GM21447 (cell line): Measurements from ENCODE around the gene UBXN7.
"Not testable (repeated sequence)": the region's sequence is repeated elsewhere in the genome, so short reads cannot be mapped to it uniquely, and the experiment has no call there.

Experiments used
- ATAC-seq: cut with Tn5 transposase; IDR thresholded peaks from one replicate; pipeline ENCODE4 v1.9.1; 2021; ENCODE audit not compliant: unreplicated experiment

The UBXN7 gene, protein sequence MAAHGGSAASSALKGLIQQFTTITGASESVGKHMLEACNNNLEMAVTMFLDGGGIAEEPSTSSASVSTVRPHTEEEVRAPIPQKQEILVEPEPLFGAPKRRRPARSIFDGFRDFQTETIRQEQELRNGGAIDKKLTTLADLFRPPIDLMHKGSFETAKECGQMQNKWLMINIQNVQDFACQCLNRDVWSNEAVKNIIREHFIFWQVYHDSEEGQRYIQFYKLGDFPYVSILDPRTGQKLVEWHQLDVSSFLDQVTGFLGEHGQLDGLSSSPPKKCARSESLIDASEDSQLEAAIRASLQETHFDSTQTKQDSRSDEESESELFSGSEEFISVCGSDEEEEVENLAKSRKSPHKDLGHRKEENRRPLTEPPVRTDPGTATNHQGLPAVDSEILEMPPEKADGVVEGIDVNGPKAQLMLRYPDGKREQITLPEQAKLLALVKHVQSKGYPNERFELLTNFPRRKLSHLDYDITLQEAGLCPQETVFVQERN

DNA sequence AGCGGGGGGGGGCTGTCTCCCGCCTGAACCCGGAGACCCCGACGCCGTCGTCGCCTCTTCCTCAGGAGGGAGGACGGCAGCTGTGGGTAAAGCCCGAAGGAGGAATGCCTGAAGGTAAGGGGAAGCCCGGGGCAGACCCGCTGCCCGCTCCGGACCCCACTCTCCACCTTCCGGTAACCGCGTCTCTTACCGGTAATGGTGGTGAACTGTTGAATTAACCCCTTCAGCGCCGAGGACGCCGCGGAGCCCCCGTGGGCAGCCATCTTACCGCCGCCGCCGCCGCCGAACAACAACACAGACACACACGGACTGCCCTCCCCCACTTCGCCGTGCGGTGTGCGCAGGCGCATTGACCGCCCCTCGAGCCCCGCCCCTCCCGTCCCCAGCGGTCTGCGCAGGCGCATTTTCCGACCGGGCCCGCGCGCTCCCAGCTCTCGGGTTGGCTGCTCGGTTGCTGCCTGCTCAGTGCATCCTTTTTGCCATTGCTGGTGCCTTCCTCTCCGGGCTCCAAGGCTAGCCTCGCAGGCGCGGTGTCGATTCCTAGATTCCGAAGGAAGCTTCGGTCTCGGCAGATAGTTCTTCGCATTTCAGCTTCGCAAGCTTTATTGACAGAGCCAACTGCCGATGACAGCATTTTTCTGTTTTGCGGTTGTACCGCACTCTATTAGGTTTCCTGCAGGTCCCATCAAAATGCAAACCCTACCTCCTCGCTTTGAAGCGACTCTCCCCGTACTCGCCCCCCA, at the start of gene UBXN7:
Gene UBXN7 (minus strand): TSS at position 291 of the 743 bp plus-strand sequence. CDS start 28 bp downstream, at position 263.
- peak; percentile 80 for ATAC-seq

- ATAC-seq = no peak
These were observed 45.5 kb upstream of the UBXN7 start for GRCh38 chr3:196477678-196478077.

DNA sequence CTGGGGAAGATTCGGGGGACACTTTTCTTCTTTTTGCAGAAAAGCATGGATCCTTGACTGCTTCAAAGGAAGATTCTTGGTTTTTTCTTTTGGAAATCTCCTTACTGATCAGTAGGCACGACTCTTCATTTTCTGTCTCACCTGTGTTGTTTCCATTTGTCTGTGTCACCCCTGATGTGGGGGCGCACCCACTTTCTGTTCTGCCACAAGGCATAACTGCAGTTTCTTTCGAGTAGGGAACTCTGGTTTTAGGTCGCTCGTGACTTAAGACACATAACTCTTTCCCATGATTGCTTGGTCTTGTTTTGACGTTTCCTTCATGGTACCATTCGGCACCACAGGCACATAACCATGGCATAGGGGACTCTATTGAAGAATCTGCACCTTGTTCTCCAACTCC, 40.1 kb upstream of the UBXN7 start:
- no peak for ATAC-seq

- no peak for ATAC-seq
These were observed 39.3 kb upstream of the UBXN7 start for GRCh38 chr3:196471551-196471950.

- not testable (repeated sequence) for ATAC-seq
These were observed 38.0 kb upstream of the UBXN7 start for GRCh38 chr3:196470182-196470581.

- no peak for ATAC-seq
These were observed 31.6 kb upstream of the UBXN7 start for GRCh38 chr3:196463804-196464203.

GRCh38 chr3:196463478-196463756, 31.2 kb upstream of the UBXN7 start:
- ATAC-seq = no peak

DNA sequence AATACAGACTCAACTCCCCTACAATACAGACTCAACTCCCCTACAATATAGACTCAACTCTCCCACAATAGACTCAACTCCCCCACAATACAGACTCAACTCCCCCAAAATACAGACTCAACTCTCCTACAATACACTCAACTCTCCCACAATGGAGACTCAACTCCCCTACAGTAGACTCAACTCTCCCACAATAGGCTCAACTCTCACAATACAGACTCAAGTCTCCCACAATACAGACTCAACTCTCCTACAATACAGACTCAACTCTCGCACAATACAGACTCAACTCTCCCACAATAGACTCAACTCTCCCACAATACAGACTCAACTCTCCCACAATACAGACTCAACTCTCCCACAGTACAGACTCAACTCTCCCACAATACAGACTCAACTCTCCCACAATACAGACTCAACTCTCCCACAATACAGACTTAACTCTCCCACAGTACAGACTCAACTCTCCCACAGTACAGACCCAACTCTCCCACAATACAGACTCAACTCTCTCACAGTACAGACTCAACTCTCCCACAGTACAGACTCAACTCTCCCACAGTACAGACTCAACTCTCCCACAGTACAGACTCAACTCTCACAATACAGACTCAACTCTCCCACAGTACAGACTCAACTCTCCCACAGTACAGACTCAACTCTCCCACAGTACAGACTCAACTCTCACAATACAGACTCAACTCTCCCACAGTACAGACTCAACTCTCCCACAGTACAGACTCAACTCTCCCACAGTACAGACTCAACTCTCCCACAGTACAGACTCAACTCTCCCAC, 30.7 kb upstream of the UBXN7 start:
- ATAC-seq = not testable (repeated sequence)

DNA sequence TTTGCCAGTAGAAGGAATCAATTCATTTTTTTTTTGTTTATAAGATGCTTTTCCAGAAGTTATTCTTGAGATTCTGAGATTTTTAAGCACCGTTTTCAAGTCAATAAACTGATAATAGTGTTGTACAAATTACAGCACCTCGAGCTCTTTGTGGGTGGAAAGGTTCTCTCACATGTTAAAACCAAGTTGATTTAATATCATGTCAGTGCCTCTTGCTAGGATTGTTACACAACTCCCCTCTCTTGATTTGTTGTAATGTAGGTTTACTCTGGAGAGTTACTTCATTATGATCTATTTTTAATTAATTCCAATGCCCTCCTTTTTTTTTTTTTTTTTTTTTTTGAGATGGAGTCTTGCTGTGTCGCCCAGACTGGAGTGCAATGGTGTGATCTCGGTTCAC, 25.8 kb upstream of the UBXN7 start:
- ATAC-seq = no peak

GRCh38 chr3:196457470-196457869, 25.2 kb upstream of the UBXN7 start:
- not testable (repeated sequence) for ATAC-seq

- no peak for ATAC-seq
These were observed 22.7 kb upstream of the UBXN7 start for GRCh38 chr3:196454935-196455334.

DNA sequence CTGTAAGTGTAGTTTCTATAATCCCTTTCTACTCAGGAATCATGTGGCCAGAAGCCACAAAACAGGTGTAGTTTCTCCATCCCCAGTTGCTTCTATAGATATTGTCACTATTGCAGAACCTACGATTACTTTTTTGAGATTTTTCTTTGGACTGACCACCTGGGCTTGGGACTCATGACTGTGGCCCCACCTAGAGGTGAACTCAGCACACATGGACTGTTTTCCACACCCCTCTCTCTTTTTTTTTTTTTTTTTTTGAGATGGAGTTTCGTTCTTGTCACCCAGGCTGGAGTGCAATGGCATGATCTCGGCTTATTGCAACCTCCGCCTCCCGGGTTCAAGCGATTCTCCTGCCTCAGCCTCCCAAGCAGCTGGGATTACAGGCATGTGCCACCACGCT, 13.2 kb upstream of the UBXN7 start:
- not testable (repeated sequence) for ATAC-seq

GRCh38 chr3:196444500-196444894, 12.3 kb upstream of the UBXN7 start:
- no peak for ATAC-seq

DNA sequence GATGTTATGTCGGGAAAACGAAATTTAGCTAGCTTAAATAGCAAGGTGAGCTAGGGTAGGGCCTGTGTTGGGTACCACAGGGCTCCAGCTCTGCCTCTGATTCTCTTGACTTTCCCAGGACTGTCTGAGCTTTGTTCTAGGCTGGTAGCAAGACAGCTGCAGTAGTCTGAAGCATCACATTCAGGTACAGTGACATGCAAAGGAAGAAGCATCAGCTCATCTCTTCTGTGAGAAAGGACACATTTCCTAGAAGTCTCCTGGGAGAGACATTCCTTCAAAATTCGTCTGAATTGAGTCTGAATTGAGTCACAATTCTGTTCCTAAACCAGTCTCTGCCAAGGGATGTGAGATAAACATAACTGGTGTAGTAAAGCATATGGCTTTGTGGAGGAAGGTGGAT, 8.5 kb upstream of the UBXN7 start:
- ATAC-seq = peak; percentile 41

GRCh38 chr3:196440041-196440537, 7.9 kb upstream of the UBXN7 start:
- peak; percentile 54 for ATAC-seq

- peak; percentile 35 for ATAC-seq
These were observed 768 bp downstream of the UBXN7 start for GRCh38 chr3:196431181-196432136.

GRCh38 chr3:196428041-196428440, 4.2 kb downstream of the UBXN7 start:
- no peak for ATAC-seq

DNA sequence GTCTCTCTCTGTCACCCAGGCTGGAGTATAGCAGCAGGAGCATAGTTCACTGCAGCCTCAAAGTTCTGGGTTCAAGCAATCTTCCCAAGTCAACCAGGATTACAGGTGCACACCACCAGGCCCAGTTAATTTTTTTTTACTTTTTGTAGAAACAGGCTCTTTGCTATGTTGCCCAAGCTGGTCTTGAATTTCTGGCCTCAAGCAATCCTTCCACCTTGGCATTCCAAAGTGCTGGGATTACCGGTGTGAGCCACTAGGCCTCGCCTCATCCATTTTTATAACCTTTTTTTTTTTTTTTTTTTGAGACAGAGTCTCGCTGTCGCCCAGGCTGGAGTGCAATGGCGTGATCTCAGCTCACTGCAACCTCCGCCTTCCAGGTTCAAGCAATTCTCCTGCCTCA, 7.8 kb downstream of the UBXN7 start:
- ATAC-seq = not testable (repeated sequence)

GRCh38 chr3:196423044-196423781, 9.0 kb downstream of the UBXN7 start:
- no peak for ATAC-seq
